Brain pericyte (primary cell): Measurements from ENCODE around the gene TANGO6.
"Not testable (repeated sequence)": the region's sequence is repeated elsewhere in the genome, so short reads cannot be mapped to it uniquely, and the experiment has no call there.

Experiments
- DNase-seq: peaks from one replicate; pipeline ENCODE4 v3.0.0-alpha.2; 2012; ENCODE audit warnings: low read depth, low spot score

The TANGO6 gene

GRCh38 chr16:68843482-68844210 is at the start of gene TANGO6:
TSS of gene TANGO6 (plus strand) at chr16:68843531. CDS start at chr16:68843618, 87 bp downstream.
- no peak for DNase-seq

DNA sequence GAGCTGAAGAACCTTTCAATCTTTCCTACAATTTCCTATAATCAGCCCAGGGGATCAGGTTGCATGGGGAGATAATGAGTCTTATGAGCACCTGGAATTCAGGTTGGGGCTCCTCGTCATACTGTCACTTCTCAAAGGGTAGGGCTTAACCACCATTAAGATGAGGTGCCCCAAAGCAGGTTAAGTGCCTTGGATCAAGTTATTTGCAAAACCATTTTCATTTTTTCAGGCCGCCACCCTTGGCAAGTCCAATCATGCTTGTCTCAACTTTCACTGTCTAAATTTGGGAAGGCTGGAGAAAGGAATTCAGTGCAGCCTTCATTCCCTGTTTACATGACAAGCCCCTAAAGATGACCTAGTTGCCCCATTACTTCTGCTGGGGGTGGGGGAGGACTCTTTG is 44.9 kb upstream of the TANGO6 start:
- DNase-seq = no peak

DNA sequence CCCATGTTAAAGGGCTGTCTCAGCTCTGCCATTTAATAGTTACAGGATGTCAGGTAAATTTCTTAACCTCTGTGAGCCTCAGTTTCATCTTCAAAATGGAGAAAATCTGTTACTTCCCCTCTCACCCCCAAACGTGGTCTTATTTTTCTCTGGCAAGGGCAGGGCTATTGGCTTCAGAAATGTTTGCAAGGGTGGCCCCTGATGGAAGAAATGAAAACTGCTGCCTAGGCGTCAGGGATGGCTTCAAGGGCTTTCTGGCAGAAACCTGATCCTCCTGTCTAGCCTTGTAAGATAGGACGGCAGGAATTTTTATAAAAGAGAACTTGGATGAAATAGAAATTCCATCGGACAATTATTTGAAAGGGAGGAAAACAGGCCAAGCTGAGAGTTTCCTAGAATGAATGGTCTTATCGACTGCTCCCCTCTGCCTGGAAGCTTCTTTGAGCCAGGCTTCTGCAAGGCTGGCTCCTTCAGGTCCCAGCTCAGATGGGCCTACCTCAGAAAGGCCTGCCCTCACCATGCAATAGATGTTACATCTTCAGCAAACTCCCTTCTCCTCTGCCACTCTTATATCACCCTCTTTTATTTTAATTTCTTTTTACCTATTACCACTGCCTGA is 43.0 kb upstream of the TANGO6 start:
- DNase-seq = no peak

DNA sequence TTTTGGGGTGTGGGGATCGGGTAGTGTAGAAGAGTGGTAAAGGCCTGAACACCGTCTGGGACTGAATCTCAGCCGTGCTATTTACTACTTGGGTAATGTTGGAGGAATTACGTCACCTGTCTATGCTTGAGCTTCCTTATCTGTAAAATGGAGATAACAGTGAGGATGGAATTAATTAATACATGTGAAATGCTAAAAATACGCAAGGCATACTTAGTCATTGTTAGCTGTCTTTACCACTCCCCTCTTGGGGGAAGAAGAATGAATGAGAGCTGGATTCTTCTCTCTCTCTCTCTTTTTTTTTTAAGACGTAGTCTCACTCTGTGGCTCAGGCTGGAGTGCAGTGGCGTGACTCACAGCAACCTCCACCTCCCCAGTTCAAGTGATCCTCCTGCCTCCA is 41.1 kb upstream of the TANGO6 start:
- DNase-seq = no peak

DNA sequence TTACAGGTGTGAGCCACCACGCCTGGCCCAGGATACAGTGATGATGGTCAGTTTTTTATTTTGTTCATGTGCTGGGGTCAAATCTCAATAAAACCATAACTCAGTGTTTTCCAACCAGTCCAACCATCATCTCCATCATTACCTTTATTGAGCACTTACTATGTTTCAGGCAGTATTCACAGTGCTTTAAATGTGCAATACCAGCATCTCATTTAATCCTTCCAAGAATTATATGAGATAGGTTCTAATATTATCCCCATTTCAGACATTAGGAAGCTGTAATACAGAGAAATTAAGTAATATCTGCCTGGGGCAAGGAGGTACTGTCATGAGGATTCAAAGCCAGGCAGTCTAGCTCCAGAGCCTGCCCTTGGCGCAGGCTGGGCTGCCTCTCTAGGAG is 36.9 kb upstream of the TANGO6 start:
- no peak for DNase-seq

DNA sequence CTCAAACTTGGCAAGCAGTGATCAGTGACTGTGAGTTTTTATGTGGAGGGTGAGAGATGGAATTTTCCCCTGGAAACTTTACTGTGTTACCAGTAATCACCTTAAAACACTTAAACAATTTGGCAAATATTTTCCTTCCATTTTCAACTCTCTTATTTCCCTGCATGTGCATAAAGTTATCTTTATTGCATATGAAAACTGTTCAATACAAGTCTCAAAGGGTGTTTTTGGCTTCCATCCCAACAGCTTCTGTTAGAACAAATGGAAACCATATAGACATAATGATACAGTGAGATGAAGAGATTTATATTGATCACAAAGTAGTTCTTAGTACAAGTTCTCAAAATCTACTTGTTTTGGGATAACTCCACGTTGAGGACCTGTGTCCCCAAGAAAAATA is 36.4 kb upstream of the TANGO6 start:
- DNase-seq = no peak

- no peak for DNase-seq
Observed at GRCh38 chr16:68814516-68814915, 28.8 kb upstream of the TANGO6 start.

- DNase-seq = no peak
Observed at GRCh38 chr16:68823401-68824135, 19.8 kb upstream of the TANGO6 start.

DNA sequence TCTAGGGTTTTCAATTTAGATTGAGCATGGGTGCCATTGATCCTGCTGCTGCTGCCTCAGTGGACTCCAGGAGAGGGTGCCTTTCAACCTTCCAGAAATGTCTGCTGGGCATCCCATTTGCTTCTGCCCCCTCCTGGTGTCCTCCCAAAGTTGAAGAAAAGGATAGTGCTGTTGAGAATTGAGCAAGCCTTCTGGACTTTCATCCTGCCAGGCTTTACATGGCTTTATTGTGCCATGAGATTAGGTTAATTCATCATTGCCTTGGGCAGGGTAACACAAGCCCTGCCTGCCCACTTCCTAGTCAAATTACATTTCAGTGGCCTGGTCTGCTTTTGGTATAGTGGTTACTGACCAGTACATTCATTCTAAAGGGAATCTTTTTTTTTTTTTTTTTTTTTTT is 17.9 kb upstream of the TANGO6 start:
- no peak for DNase-seq

- no peak for DNase-seq
Observed at GRCh38 chr16:68826652-68827051, 16.7 kb upstream of the TANGO6 start.

DNA sequence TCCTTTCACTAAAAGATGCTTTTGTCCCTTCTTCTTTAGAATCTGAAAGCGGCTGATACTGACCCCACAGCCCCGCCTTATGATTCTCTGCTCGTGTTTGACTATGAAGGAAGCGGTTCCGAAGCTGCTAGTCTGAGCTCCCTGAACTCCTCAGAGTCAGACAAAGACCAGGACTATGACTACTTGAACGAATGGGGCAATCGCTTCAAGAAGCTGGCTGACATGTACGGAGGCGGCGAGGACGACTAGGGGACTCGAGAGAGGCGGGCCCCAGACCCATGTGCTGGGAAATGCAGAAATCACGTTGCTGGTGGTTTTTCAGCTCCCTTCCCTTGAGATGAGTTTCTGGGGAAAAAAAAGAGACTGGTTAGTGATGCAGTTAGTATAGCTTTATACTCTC is 10.1 kb upstream of the TANGO6 start:
- no peak for DNase-seq

DNA sequence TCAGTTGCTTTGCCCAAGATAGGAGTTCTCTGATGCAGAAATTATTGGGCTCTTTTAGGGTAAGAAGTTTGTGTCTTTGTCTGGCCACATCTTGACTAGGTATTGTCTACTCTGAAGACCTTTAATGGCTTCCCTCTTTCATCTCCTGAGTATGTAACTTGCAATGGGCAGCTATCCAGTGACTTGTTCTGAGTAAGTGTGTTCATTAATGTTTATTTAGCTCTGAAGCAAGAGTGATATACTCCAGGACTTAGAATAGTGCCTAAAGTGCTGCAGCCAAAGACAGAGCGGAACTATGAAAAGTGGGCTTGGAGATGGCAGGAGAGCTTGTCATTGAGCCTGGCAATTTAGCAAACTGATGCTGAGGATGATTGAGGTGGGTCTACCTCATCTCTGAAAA is 8.8 kb upstream of the TANGO6 start:
- DNase-seq = no peak

- no peak for DNase-seq
Observed at GRCh38 chr16:68835970-68836369, 7.4 kb upstream of the TANGO6 start.

GRCh38 chr16:68839831-68840230 is 3.5 kb upstream of the TANGO6 start:
- DNase-seq = no peak

DNA sequence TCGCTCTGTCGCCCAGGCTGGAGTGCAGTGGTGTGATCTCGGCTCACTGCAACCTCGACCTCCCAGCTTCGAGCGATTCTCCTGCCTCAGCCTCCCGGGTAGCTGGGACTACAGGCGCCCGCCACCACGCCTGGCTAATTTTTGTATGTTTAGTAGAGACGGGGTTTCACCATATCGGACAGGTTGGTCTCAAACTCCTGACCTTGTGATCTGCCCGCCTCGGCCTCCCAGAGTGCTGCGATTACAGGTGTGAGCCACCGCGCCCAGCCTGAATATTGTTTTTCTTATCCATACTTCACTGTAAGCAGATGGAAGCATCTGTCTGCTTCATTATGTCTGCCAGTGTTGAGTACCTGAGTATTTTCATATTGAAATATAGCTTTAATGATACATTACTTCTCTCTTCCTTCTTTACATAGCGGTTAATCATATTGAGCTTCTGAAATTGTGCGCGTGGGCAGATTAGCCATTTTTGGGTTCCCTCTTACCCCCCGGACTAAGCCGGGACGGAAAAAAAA is 308 bp upstream of the TANGO6 start:
- DNase-seq = not testable (repeated sequence)

GRCh38 chr16:68844211-68844564 is 857 bp downstream of the TANGO6 start:
- DNase-seq = no peak

- DNase-seq = no peak
Observed at GRCh38 chr16:68848786-68849185, 5.5 kb downstream of the TANGO6 start.

DNA sequence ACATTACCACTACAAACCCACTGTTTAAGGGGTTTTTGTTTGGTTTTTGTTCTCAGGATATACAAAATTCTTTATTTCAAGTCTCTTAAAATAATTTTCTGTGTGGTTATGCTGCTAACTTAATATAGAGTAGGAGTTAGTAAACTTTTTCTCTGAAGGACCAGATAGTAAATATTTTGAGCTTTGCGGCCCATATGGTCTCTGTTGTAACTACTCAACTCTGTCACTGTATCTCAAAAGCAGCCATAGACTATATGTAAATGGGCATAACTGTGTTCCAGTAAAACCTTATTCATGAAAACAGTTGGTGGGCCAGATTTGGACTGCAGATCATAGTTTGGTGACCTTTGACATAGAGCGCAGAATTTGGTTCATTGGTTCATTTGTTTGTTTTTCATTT is 7.2 kb downstream of the TANGO6 start:
- no peak for DNase-seq

DNA sequence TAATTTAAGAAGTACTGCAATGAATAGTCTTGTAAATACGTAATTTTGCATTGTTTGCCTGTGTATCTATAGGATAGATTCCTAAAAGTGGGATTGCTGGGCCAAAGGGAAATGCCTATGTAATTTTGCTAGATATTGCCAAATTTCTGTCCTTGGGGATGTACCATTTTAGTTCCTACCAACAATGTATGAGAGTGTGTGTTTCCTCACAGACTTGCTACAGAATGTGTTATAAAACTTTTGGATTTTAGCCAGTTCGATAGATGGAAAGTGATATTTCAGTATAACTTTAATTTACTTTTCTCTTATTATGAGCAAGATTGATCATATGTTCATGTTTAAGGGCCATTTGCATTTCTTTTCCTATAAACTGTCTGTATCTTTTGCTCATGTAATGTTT is 8.3 kb downstream of the TANGO6 start:
- no peak for DNase-seq

DNA sequence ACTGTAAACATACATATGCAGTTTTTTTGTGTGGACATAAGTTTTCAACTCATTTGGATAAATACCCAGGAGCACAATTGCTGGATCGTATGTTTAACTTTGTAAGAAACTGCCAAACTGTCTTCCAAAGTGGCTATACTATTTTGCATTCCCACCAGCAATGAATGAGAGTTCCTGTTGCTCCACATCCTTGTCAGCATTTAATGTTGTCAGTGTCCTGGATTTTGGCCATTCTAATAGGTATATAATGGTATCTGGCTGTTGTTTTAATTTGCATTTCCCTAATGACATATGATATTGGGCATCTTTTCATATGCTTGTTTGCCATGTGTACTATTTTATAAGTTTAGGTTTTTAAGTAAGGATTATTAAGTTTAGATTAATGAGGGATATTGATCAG is 14.1 kb downstream of the TANGO6 start:
- DNase-seq = no peak

- no peak for DNase-seq
Observed at GRCh38 chr16:68859828-68860227, 16.5 kb downstream of the TANGO6 start.

DNA sequence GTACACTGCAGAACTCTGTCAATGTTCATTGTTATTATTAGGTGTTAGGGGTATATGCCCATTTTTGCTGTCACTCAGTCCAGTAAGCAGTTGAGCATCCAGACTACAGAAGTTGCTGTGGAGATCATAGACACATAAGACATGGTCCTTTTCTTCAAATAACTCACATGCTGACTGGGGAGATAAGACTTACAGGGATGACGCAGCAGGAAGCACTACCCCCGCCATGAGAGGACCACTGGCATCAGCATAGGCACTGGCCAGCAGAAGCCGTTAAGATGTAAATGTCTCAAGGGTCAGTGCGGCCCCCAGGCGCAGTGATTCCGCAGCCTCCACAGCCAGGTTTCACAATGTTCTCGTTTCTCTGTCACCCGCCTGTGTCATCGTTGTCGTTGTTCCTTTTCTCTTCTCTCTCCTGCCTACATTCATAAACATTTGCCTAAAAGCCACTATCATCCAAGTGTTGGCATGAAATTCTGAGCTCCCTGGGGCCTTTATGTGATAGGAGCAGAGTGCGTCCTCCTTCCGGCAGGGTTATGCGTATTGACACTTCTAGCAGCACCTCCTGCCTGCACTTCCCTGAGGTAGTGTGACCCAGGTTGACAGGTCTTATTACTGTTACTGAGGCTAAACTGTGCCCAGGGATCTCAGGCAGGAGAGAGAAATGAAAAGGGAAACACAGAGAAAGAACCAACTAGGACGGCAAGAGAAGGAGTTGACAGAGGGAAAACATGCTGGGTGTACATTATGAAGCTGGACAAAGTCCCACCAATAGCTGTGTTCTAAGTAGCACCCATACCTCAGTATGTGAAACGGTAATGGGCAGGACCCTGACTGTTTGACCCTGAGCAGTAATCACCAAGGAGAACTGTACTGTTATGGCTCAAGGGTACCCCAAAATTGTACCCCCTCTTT is 17.9 kb downstream of the TANGO6 start:
- DNase-seq = no peak
